Measurements from ENCODE around the gene TJP3. TPM values are rescaled to one million over a fixed set of nuclear protein-coding genes. Genes with fewer than 3 reads are reported as not detected.
A peak's percentile ranks its signal among the peaks of the same experiment; 100 is the strongest.

TJP3 gene
- total RNA-seq, 4 donors from 2014 or later: 0.60 to 1.2 (median 0.88) TPM; not detected in 1

- DNase-seq (ENCODE audit: low spot score): no peak
- ATAC-seq (ENCODE audit: low FRiP score): no peak
- TF ChIP-seq, protein P1, sequence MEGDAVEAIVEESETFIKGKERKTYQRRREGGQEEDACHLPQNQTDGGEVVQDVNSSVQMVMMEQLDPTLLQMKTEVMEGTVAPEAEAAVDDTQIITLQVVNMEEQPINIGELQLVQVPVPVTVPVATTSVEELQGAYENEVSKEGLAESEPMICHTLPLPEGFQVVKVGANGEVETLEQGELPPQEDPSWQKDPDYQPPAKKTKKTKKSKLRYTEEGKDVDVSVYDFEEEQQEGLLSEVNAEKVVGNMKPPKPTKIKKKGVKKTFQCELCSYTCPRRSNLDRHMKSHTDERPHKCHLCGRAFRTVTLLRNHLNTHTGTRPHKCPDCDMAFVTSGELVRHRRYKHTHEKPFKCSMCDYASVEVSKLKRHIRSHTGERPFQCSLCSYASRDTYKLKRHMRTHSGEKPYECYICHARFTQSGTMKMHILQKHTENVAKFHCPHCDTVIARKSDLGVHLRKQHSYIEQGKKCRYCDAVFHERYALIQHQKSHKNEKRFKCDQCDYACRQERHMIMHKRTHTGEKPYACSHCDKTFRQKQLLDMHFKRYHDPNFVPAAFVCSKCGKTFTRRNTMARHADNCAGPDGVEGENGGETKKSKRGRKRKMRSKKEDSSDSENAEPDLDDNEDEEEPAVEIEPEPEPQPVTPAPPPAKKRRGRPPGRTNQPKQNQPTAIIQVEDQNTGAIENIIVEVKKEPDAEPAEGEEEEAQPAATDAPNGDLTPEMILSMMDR (IDR thresholded peaks at IDR 0.05): no peak
Measured at GRCh38 chr19:3669082-3669946, 38.9 kb upstream of the TJP3 start.

- ATAC-seq (ENCODE audit: low FRiP score): peak; percentile 82
- DNase-seq (ENCODE audit: low spot score): peak; percentile 65
- TF ChIP-seq, protein P1 (IDR thresholded peaks at IDR 0.05): no peak
Measured at GRCh38 chr19:3669947-3670795, 38.0 kb upstream of the TJP3 start.

GRCh38 chr19:3670796-3671679, 37.1 kb upstream of the TJP3 start:
- ATAC-seq (ENCODE audit: low FRiP score) (peak; percentile 46), DNase-seq (ENCODE audit: low spot score) (peak; percentile 53)
- TF ChIP-seq, protein P1 (IDR thresholded peaks at IDR 0.05): no peak

DNA sequence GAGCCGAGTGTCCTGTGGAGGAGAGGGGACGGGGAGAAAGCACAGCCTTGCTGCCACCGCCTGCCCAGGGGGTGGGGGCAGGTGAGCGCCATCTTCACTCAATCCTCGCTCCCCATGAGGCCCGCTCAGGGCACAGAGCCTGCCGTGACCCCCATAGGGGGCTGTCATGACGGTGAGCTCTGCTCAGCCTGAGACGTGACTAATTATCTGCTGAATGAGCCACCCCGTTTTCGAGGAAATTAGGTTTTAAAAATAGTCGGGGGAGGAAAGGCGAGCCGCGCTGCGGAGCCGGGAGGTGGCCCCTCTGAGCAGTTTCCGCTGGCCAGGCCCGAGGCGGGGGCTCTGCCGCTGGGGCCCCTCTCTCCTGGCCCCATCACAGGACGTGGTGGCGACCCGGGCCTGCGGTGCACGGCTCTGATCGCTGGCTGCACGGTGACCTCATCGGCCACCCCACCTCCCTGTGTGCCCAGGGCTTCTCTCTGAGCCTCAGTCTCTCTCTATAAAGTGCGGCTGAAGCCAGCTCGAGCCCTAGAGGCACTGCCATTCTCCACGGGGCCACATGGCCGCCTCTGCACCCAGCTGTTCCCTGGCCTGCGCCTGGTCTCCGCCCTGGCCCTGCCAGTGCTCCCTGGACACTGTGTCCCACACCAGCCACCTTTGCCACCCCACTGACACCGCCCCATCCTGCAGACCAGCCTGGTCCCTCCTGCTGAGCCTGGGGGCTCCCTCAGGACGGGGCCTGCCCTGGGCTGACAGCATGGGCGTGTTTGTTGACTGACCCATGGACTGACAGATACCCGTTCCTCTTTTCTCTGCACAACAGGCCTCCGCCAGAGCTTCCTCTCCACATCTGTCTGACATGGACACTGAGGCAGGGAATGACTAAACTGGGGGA, 36.3 kb upstream of the TJP3 start:
- TF ChIP-seq, protein P1 (IDR thresholded peaks at IDR 0.05): no peak
- DNase-seq (ENCODE audit: low spot score) (no peak), ATAC-seq (ENCODE audit: low FRiP score) (no peak)

- ATAC-seq (ENCODE audit: low FRiP score) (no peak), DNase-seq (ENCODE audit: low spot score) (no peak)
- TF ChIP-seq, protein P1 (IDR thresholded peaks at IDR 0.05): no peak
Measured at GRCh38 chr19:3672575-3672948, 35.6 kb upstream of the TJP3 start.

DNA sequence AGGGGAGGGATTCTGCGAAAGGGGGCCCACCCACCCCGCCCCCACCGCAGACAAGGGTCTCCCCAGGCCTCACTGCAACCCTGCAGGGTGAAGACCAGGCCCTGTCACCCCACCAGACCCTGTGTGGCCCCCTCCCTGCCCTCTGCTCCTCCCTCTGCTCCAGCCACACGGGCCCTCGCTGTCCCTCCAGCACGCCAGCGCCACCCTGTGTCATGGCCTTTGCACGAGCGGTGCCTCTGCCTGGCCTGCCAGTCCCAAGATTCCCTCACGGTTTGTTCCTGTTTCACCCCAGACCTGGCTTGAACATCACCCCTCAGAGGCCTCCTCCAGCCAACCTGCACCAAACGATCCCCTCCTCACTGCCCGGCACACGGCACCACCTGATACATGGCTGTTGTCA, 35.2 kb upstream of the TJP3 start:
- ATAC-seq (ENCODE audit: low FRiP score): no peak
- DNase-seq (ENCODE audit: low spot score): no peak
- TF ChIP-seq, protein P1 (IDR thresholded peaks at IDR 0.05): no peak

Measured in omental fat pad (tissue), 4 donors.